Activated CD8-positive, alpha-beta memory T cell treated with anti-CD3 and anti-CD28 coated beads, Interleukin-2, amount 10 ng/mL, durations not matched to agents 7 days and 5 days (primary cell): ENCODE data around the gene MLLT6. TPM values are rescaled to one million over a fixed set of nuclear protein-coding genes. Genes with fewer than 3 reads are reported as not detected.
A peak's percentile ranks its signal among the peaks of the same experiment; 100 is the strongest.

Experiments used
- ATAC-seq: fragments of 150-1000 bp; cut with Tn5 transposase; one replicate; pipeline ENCODE4 v1.10.0; 2021; ENCODE audit warnings: moderate library complexity
- CTCF ChIA-PET: fragments of 350-600 bp; sonication (Branson Sonifier 250); formaldehyde crosslinking; loops from one replicate; lab custom pipeline; 2021; ENCODE audit warnings: antibody characterized with exemption; lab: Charles Lee
- DNase-seq: peaks from one replicate; pipeline ENCODE4 v3.0.0-alpha.2; 2020
- H3K27ac Mint-ChIP-seq: one replicate; pipeline ENCODE4 v1.8.0; 2021; ENCODE audit warnings: mild to moderate bottlenecking, mixed read lengths
- H3K27me3 Mint-ChIP-seq: one replicate; pipeline ENCODE4 v1.8.0; 2021; ENCODE audit warnings: mixed read lengths
- H3K36me3 Mint-ChIP-seq: one replicate; pipeline ENCODE4 v1.8.0; 2021; ENCODE audit warnings: mild to moderate bottlenecking, mixed read lengths
- H3K4me1 Mint-ChIP-seq: one replicate; pipeline ENCODE4 v1.8.0; 2021; ENCODE audit warnings: mixed read lengths
- H3K4me3 Mint-ChIP-seq: one replicate; pipeline ENCODE4 v1.8.0; 2021; ENCODE audit warnings: mild to moderate bottlenecking, moderate library complexity, mixed read lengths
- H3K9me3 Mint-ChIP-seq: one replicate; pipeline ENCODE4 v1.8.0; 2022; ENCODE audit warnings: low read depth, mixed read lengths
- total RNA-seq, 2 experiments: library from RNA; stranded (reverse); gene quantifications; one replicate each; pipeline ENCODE4 v1.2.3, GENCODE V29; 2021

The MLLT6 gene
- total RNA-seq, 2 experiments from 2014 or later: 223 to 247 TPM

DNA sequence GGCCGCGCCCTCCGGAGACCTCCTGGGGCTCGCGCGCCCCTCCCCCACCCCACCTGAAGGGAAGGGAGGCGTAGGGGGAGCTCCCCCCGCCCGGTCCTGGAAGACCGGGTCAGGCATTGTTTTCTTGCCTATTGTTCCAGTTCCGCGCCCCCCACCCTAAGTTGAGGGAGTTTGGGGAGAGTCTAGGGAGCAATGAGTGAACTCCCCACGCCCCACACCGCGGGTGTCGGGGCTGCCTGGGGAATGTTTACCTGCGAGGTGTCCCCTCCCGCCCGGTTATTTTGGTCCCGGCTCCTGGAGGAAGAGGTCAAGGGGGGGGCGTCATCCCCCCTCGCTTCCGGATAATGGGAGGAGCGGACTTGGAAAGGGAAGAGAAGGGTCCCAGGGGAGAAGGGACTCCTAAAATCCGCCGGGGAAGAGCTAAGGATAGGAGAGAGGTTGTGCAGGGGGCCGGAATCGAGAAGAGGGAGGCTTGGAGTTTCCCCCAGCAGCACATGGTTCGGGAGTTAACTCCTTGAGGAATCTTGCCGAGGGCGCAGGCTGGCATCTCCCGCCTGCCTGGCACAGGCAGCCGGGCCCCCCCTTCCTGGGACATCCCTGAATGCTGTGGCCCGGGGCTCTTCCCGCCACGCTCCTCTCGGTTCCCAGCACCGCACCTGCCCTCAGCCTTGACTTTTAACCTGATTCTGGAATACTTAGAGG, 881 bp downstream of the MLLT6 start:
- no peak for ATAC-seq
- H3K4me3 Mint-ChIP-seq: peak overlapping the region; percentile 90
- peaks cover 48% of the 10 kb centered on the region for H3K4me1 Mint-ChIP-seq
- peak overlapping the region; percentile 90 for H3K27ac Mint-ChIP-seq
- H3K27me3 Mint-ChIP-seq: no peaks in the 10 kb centered on the region
- H3K36me3 Mint-ChIP-seq: peaks cover 29% of the 10 kb centered on the region
- CTCF ChIA-PET: interaction anchor here (0.9 to 3.8 kb wide), 5 partner anchors 12 to 30 kb away, joined by 4 to 33 read pairs (median 17); partner anchors contain the start of gene CISD3
- no peaks in the 10 kb centered on the region for H3K9me3 Mint-ChIP-seq
- no peak for DNase-seq

DNA sequence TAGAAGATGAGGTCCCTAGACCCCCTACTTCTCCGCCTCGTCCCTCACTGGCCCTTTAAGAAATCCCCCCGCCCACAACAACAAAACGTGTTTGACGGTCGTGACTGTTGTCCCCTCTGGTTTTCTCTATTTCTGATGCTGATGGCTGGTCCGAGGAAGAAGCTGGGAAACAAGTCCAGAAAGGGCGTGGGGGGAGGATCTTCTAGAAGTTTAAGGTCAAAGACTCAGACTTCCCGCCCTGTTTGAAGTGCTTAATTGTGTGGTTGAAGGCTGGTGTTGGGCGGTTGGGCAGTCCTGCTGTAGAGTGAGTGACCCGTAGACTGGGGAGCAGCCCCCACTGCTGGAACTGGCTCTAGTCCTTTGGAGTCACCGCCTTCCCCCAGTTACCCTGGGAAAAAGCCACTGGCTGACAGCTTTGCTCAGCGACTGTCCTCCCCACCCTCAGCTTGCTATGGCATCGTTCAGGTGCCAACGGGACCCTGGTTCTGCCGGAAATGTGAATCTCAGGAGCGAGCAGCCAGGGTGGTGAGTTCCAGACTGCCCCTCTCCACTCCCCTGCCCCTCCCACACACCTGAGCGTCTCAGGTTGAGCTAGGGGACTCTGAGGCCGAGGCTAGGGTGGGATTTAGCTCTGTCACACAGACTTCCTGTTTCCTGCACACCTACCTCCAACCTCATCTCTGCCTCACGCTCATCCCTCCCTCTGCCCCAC, 1.6 kb downstream of the MLLT6 start:
- CTCF ChIA-PET: interaction anchor here (0.8 to 3.8 kb wide), 6 partner anchors 12 to 46 kb away, joined by 3 to 33 read pairs (median 12); partner anchors contain the start of genes CISD3 and PSMB3
- H3K9me3 Mint-ChIP-seq: no peaks in the 10 kb centered on the region
- ATAC-seq (no peak), DNase-seq (peak; percentile 50)
- no peaks in the 10 kb centered on the region for H3K27me3 Mint-ChIP-seq
- peaks cover 48% of the 10 kb centered on the region for H3K4me1 Mint-ChIP-seq
- peak overlapping the region; percentile 90 for H3K27ac Mint-ChIP-seq
- peak overlapping the region; percentile 90 for H3K4me3 Mint-ChIP-seq
- peaks cover 32% of the 10 kb centered on the region for H3K36me3 Mint-ChIP-seq

DNA sequence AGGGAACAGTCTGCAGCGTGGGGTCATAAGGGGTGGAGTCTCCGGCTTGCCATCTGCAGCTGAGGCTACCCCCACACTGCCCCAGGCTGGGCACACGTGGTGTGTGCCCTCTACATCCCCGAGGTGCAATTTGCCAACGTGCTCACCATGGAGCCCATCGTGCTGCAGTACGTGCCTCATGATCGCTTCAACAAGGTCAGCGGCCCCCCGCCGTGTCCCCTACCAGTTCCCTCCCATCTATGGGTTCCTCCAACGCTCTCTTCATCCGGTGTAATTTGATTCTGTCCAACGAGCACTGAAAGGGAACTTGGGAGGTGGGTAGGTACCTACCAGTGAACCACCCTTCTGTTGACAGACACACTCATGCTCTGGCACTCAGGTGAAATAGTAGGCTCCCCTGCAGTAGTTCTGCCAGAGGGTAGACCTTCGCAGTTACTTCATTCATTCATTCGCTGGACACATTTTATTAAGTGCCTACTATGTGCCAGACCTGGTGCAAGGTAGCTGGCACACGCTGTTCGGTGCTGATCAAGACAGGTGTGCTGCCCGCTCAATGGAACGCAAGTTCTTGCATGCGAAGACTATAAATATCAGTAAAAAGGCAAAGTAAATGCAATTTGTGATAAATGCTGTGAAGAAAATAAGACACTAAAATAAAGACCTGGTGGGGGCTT, 2.7 kb downstream of the MLLT6 start:
- peaks cover 53% of the 10 kb centered on the region for H3K4me1 Mint-ChIP-seq
- H3K36me3 Mint-ChIP-seq: peaks cover 34% of the 10 kb centered on the region
- DNase-seq (no peak), ATAC-seq (no peak)
- peak overlapping the region; percentile 90 for H3K4me3 Mint-ChIP-seq
- CTCF ChIA-PET: interaction anchor here (0.7 to 3.8 kb wide), 2 partner anchors 20 to 23 kb away, joined by 3 to 33 read pairs; no protein-coding TSS in a partner anchor
- H3K9me3 Mint-ChIP-seq: no peaks in the 10 kb centered on the region
- no peaks in the 10 kb centered on the region for H3K27me3 Mint-ChIP-seq
- H3K27ac Mint-ChIP-seq: peak overlapping the region; percentile 13

DNA sequence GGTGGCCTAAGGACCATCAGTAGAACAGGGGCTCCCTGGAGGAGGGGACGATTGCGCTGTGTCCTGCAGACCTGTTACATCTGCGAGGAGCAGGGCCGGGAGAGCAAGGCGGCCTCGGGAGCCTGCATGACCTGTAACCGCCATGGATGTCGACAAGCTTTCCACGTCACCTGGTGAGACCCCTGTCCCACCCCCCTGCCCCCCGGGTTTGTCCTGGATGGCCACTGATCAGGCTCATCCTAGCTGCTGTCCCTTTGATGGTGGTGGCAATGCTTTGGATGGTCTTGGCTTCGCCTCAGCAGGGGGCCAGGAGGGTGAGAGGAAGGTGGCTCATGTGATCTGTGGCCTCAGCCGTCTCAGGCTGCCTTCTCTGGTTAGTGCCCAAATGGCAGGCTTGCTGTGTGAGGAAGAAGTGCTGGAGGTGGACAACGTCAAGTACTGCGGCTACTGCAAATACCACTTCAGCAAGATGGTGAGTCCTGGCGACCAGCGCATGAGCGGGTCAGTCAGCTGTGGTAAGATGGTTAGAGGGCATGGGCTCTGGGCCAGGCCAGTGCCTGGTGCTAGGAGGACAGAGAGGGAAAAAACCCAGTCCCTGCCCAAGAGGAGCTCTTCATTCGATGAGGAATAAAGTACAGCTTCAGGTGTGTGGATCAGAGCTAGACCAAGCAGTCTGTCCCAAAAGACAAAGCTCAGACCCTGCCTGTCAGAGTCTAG, 4.2 kb downstream of the MLLT6 start:
- no peak overlapping the region for H3K4me3 Mint-ChIP-seq
- no peak for ATAC-seq
- no peaks in the 10 kb centered on the region for H3K9me3 Mint-ChIP-seq
- H3K4me1 Mint-ChIP-seq: peaks cover 54% of the 10 kb centered on the region
- H3K36me3 Mint-ChIP-seq: peaks cover 38% of the 10 kb centered on the region
- no peak for DNase-seq
- CTCF ChIA-PET: interaction anchor here (1.1 to 2.2 kb wide), 5 partner anchors 12 to 26 kb away, joined by 3 to 19 read pairs (median 5); no protein-coding TSS in a partner anchor
- no peaks in the 10 kb centered on the region for H3K27me3 Mint-ChIP-seq
- H3K27ac Mint-ChIP-seq: no peak overlapping the region

DNA sequence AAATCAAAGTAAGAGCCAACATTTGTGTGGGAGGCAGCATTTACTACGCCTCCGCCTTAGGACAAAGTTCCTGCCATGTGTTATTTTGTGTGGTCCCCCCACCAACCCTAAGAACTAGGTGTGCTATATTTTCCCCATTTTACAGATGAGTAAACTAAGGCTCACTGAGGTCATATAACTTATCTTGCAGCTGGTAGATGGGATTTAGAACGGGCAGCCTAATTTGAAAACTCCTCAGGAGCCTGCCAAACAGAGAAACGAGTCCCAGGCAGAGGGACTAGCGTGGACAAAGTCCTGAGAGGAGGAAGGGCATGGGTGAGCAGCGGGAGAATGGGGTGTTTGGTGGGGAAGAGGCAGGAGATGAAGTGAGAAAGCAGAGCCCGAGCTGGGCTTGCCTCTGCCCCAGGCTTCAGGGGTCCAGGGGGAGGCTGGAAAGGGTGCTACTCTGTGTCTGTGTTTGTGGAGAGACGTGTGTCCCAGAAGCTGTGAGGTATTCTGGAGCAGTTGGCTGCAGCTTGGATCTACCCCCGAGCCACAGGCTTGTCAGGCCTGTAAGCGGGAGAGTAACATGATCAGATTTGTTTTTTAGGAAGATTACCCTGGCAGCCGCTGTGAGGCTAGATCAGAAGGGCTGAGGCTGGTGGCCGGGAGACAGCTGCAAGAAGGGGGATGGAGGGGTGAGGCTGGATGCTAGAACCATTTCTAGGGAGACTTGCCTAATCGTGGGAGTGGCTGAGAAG, 5.0 kb downstream of the MLLT6 start:
- H3K4me3 Mint-ChIP-seq: no peak overlapping the region
- no peak overlapping the region for H3K27ac Mint-ChIP-seq
- no peaks in the 10 kb centered on the region for H3K27me3 Mint-ChIP-seq
- peaks cover 39% of the 10 kb centered on the region for H3K36me3 Mint-ChIP-seq
- peaks cover 58% of the 10 kb centered on the region for H3K4me1 Mint-ChIP-seq
- CTCF ChIA-PET: interaction anchor here (1.0 to 2.2 kb wide), 6 partner anchors 13 to 33 kb away, joined by 3 to 19 read pairs (median 4); no protein-coding TSS in a partner anchor
- no peaks in the 10 kb centered on the region for H3K9me3 Mint-ChIP-seq
- no peak for DNase-seq
- ATAC-seq: no peak

DNA sequence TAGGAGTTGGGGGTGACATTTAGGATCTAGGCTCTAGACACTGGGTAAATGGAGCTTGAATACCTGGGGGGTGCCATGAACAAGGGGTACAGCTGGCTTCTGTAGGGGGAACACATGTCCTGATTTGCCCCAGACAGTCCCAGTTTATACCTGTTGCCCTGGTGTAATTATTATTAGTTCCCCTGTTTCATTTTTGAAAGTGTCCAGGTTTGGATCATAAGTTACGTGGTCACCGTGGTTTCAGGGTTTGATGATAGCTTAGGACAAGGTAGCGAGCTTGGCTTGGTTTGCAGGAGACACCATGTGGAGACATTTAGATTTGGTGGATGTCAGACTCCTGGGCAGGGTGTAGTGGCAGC, 5.5 kb downstream of the MLLT6 start:
- Mint-ChIP-seq H3K4me3 (no peak overlapping the region), H3K4me1 (peaks cover 63% of the 10 kb centered on the region), H3K36me3 (peaks cover 42% of the 10 kb centered on the region), H3K27me3 (no peaks in the 10 kb centered on the region), H3K9me3 (no peaks in the 10 kb centered on the region), H3K27ac (peak overlapping the region; percentile 25)
- CTCF ChIA-PET: interaction anchor here (1.0 to 2.2 kb wide), 6 partner anchors 14 to 34 kb away, joined by 3 to 19 read pairs (median 4); no protein-coding TSS in a partner anchor
- no peak for ATAC-seq
- no peak for DNase-seq

DNA sequence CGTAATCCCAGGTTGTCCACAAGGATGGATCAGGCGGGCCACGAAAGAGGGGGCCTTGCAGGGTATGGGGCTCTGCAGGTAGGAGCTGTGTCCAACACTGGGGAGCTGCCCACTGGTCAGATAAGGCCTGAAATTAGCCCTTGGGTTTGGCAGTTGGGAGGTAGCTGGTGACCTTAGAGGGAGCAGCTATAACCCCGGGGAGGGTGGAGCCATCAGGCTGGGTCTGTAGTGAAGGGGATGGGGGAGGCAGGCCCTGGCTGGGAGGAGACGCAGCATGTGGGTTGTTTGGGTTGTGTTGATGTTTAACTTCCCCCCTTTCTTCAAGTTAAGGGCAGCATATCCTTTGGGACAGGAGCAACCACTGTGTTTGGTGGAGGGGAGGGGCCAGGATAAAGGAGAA, 5.9 kb downstream of the MLLT6 start:
- Mint-ChIP-seq H3K4me1 (peaks cover 66% of the 10 kb centered on the region), H3K27ac (peak overlapping the region; percentile 25), H3K4me3 (no peak overlapping the region), H3K27me3 (no peaks in the 10 kb centered on the region), H3K9me3 (no peaks in the 10 kb centered on the region), H3K36me3 (peaks cover 45% of the 10 kb centered on the region)
- no peak for DNase-seq
- CTCF ChIA-PET: interaction anchor here (1.0 to 2.2 kb wide), 4 partner anchors 14 to 34 kb away, joined by 3 to 19 read pairs (median 6); no protein-coding TSS in a partner anchor
- ATAC-seq: no peak

DNA sequence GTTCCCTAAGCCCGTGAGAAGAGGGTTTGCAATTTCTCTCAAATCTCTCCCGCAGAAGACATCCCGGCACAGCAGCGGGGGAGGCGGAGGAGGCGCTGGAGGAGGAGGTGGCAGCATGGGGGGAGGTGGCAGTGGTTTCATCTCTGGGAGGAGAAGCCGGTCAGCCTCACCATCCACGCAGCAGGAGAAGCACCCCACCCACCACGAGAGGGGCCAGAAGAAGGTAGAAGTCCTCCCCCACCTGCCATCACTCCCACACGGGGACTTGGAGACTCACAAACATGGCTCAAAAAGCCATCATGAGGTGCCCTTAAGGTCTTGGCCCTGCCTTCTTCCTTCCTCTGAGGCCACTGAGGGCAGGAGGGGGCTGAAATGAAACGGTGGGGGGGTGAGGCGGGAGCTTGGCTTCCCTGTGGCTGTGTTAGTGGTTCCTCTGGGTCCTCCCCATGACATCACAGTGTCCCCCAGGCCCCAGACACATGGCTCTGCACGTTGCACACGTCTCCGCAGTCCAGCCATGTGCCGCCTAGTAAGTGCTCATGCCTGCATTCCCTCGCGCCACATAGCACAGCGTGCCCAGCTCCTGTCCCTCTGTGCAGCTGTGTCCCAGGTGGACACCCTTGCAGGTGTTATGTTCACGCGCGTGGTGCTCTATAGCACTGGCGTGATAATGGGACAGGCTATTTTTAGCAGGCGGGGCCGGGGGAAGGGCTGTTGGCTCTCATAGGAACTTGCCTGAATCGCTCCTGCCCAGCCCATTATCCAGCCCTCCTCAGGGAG, 6.9 kb downstream of the MLLT6 start:
- Mint-ChIP-seq H3K4me3 (no peak overlapping the region), H3K27me3 (no peaks in the 10 kb centered on the region), H3K36me3 (peaks cover 45% of the 10 kb centered on the region), H3K27ac (peak overlapping the region; percentile 54), H3K4me1 (peaks cover 63% of the 10 kb centered on the region), H3K9me3 (no peaks in the 10 kb centered on the region)
- CTCF ChIA-PET: no interaction called here
- DNase-seq (no peak), ATAC-seq (no peak)

DNA sequence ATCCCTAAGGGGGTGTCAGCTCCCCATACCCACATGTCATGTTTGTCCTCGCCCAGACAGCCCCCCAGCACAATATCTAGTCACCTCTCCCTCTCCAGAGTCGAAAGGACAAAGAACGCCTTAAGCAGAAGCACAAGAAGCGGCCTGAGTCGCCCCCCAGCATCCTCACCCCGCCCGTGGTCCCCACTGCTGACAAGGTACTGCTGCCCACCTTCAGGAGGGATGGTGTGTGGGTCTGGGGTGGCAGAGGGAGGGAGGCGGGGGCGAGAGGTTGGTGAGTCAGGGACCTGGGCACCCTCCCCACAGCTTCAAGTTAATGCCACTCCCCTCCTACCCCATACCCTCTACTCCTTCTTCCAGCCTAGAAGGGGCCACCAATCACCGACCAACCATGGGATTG, 7.5 kb downstream of the MLLT6 start:
- no peak overlapping the region for H3K4me3 Mint-ChIP-seq
- no peak overlapping the region for H3K27ac Mint-ChIP-seq
- CTCF ChIA-PET: no interaction called here
- H3K4me1 Mint-ChIP-seq: peaks cover 57% of the 10 kb centered on the region
- no peak for ATAC-seq
- DNase-seq: no peak
- no peaks in the 10 kb centered on the region for H3K27me3 Mint-ChIP-seq
- H3K9me3 Mint-ChIP-seq: no peaks in the 10 kb centered on the region
- peaks cover 44% of the 10 kb centered on the region for H3K36me3 Mint-ChIP-seq

DNA sequence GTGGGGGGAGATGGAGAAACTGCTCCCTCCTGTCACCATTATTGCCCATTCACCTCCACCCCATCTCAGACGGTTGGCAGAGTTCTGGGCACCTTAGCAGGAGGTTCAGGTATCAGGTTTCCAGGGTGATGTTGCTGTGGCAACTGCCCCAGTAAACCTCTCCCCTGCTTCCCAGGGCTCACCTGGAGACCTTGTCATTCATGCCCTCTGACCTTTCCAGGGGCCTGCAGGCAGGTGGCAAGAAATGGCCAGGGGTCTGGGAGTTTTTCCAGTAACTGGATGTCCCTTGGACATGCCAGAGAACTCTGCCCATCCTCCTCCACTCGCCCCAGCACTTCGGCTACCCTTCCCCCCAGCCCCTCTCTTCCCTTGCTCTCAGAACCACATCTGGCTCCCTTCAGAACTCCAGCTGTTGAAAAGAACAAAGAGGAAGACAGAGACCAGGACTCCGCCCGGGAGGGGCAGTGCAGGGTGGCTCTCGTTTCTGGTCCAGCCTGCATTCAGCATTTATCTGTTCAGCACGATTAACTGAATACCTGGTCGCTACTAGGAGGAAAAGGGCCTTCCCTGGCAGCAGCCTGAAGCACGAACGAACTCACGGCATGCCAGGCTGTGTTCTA, 8.5 kb downstream of the MLLT6 start:
- no peak for ATAC-seq
- DNase-seq: no peak
- Mint-ChIP-seq H3K9me3 (no peaks in the 10 kb centered on the region), H3K27ac (no peak overlapping the region), H3K4me1 (peaks cover 49% of the 10 kb centered on the region), H3K4me3 (no peak overlapping the region), H3K36me3 (peaks cover 42% of the 10 kb centered on the region), H3K27me3 (no peaks in the 10 kb centered on the region)
- CTCF ChIA-PET: interaction anchor here (1.4 to 4.0 kb wide), 2 partner anchors 21 to 38 kb away, joined by 3 to 17 read pairs; no protein-coding TSS in a partner anchor

DNA sequence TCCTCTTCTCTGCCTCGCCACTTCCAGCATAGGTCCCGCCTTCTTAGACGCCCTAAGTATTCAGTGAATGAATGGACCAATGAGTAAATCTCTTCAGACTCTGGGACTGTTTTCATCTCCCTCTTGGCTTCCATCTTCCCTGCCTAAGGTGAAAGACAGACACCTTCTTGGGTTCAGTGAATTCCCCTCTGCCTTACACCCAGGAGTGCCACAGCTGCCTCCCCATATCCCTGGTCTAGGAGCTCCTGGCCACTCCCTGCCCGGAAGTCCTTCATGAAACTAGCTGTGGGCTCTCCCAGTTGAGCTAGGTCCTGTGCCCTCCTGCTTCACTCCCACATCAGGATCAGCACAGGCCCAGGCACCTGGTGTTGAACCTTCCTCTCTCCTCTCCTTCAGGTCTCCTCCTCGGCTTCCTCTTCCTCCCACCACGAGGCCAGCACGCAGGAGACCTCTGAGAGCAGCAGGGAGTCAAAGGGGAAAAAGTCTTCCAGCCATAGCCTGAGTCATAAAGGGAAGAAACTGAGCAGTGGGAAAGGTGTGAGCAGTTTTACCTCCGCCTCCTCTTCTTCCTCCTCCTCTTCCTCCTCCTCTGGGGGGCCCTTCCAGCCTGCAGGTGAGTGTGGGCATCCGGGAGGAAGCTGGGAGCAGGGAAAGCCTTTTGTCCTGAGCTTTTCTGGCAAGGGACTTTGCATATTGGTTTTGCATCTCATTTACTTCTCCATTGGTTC, 10.3 kb downstream of the MLLT6 start:
- DNase-seq (no peak), ATAC-seq (no peak)
- Mint-ChIP-seq H3K27me3 (no peaks in the 10 kb centered on the region), H3K4me1 (peaks cover 35% of the 10 kb centered on the region), H3K9me3 (no peaks in the 10 kb centered on the region), H3K4me3 (no peak overlapping the region), H3K36me3 (peaks cover 39% of the 10 kb centered on the region), H3K27ac (peak overlapping the region; percentile 82)
- CTCF ChIA-PET: interaction anchor here (0.6 to 4.0 kb wide), 3 partner anchors 13 to 156 kb away, joined by 3 to 17 read pairs (median 3); no protein-coding TSS in a partner anchor
